GM12873 (cell line): Measurements from ENCODE around the gene MAST4.

Source experiments
- TF ChIP-seq, protein P1 (sequence below): IDR thresholded peaks from 2 replicates; pipeline ENCODE4 v1.5.1; 2012; ENCODE audit warnings: low read depth, mild to moderate bottlenecking, moderate library complexity, low read length, control low read depth; ENCODE audit not compliant: insufficient read depth; ENCODE audit errors: missing control alignments

Gene MAST4

DNA sequence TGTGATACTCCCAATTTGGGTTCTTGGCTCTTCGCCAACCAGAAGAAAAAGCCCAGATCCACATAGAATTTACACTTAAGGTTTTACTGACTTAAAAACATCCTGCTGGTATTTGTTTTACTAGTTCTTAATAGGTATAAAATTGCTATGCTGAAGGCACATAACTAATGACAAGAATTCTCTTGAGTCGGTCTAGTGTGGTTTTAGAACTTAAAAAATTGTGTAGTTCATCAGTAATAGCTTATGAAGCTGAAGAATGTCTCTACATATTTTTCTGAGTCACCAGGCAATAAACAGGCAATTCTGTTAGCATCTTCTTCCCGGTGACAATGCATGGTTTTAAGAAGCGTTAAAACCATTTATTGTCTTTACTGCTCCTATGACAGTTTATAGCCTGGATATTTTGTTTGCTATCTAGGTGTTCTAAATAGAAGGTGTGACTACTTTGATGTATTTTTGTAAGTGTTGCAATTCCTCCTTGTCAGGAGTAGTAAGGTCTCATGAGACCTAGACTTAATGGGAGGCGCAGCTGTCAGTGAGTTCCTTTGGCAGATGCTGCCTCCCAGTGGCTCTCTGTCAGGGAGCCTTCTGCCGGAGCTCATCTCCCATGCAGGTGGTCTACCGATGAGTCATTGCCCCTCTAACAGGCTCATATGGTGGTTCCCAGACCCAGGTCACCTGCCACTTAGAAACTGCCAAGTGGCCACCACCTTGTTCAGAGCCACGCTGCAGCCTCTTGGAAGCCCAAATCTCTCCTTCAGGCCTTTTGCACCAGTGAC lies 173.8 kb downstream of the MAST4 start:
- TF ChIP-seq, protein P1, sequence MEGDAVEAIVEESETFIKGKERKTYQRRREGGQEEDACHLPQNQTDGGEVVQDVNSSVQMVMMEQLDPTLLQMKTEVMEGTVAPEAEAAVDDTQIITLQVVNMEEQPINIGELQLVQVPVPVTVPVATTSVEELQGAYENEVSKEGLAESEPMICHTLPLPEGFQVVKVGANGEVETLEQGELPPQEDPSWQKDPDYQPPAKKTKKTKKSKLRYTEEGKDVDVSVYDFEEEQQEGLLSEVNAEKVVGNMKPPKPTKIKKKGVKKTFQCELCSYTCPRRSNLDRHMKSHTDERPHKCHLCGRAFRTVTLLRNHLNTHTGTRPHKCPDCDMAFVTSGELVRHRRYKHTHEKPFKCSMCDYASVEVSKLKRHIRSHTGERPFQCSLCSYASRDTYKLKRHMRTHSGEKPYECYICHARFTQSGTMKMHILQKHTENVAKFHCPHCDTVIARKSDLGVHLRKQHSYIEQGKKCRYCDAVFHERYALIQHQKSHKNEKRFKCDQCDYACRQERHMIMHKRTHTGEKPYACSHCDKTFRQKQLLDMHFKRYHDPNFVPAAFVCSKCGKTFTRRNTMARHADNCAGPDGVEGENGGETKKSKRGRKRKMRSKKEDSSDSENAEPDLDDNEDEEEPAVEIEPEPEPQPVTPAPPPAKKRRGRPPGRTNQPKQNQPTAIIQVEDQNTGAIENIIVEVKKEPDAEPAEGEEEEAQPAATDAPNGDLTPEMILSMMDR: peak; percentile 45

GRCh38 chr5:66777868-66778267 lies 181.7 kb downstream of the MAST4 start:
- TF ChIP-seq, protein P1: no peak

DNA sequence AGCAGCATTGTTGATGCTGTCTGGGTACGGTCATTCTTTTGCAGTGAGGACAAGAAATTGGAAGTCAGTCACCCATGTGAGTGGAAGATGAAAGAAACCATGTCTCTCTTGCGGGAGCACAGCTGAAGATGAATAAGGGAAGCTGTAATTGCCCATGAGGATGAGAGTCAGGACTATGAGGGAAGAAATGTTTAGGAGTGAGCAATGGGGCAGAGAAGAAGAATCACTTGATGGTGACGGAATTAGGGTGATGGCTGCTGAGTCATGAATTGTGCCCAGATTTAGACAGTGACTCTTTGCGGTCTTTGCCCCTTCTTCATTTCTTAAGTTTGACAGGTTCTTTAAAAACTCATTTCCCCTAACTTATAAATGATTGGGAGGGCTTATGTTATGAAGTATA lies 183.3 kb downstream of the MAST4 start:
- TF ChIP-seq, protein P1: no peak

DNA sequence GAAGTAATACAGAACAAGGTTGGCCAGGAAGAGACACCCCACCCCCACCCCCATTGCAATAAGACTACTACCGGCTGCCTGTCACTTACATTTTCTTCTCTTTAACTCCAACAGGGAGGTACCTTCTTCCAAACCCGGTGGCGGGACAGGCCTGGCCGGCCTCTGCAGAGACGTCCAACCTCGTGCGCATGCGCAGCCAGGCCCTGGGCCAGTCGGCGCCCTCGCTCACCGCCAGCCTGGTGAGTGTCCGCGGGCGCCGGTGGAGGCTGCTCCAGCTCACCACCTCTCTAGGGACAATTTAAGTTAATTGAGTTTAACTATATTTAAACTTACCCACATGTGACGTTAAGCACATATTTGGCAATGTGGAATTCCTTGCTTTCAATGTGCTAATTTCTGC lies 192.4 kb downstream of the MAST4 start:
- TF ChIP-seq, protein P1: no peak

DNA sequence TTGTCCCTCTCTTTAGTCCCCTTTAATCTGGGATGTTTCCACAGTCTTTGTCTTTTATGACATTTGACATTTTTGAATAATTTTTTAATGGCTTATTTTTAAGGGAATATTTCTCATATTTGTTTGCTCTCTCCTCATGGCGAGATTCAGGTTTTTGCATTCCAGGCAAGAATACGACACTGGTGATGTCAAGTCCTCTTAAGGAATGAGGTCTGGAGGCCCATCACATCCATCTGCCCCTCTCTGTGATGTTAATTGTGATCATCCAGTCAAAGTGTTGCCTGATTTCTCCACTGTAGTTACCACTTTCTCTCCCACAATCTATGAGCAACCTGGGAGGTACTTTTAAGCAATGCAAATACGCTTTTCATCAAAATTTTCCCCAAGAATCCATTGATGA lies 193.2 kb downstream of the MAST4 start:
- TF ChIP-seq, protein P1: no peak

DNA sequence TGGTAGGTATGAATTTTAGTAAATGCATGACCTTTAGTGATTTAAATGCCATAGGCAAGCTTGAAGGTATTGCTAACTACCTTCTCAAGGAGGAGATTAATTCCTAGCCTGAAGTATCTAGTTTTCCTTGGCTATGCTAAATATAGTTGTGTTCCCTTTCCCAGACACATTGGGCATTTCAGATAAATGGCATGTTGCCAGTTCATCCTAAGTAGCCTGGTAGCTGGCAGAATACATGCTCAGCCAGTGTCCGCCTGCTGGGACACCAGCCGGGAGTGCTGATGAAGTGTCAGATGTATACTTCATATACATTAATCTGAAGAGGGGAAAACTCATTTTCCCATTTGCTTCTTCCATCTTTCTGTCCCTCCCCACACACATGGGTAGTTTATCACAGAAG lies 196.9 kb downstream of the MAST4 start:
- TF ChIP-seq, protein P1: no peak

- TF ChIP-seq, protein P1: no peak
Measured at GRCh38 chr5:66795682-66796081, 199.5 kb downstream of the MAST4 start.
